Measurements from ENCODE around the gene GOT1. TPM values are rescaled to one million over a fixed set of nuclear protein-coding genes. Genes with fewer than 3 reads are reported as not detected.

The GOT1 gene
- total and polyA plus RNA-seq, 10 of the 15 experiments (the other 5 are each of a cell fraction or from before 2014, with no cell fraction given), result 32.5 to 67.5 (median 50.3) TPM

GRCh38 chr10:99467236-99467999, 37.0 kb upstream of the GOT1 start:
- 29% methylated on average over 14 of the region's 14 CpGs for WGBS (ENCODE audit: insufficient coverage, insufficient replicate concordance, low lambda C conversion rate, missing lambda C conversion rate)
- in situ Hi-C loops (cut with MboI) (no loop called here), intact Hi-C loops (cut with micrococcal nuclease; ENCODE audit: unreplicated experiment) (no loop called here)
- DNase-seq (ENCODE audit: low read depth, low spot score), result no peak
- Histone ChIP-seq H2AFZ (ENCODE audit: control insufficient read depth, low read depth, low read length) (no peak overlapping the region), H3K79me2 (ENCODE audit: control insufficient read depth, insufficient read depth, low read length) (no peaks in the 10 kb centered on the region), H3K27me3 (replicated peaks in 1 of 2; ENCODE audit: control insufficient read depth in 2 of 2, insufficient read depth in 2 of 2, low read length in 1 of 2) (no peaks in the 10 kb centered on the region), H3K9ac (ENCODE audit: control insufficient read depth, insufficient read depth, low read length) (no peak overlapping the region), H3K9me3 (replicated peaks; ENCODE audit: control insufficient read depth, insufficient read depth, low read length) (no peaks in the 10 kb centered on the region), H3K4me1 (ENCODE audit: control insufficient read depth, insufficient read depth, low read length) (no peaks in the 10 kb centered on the region), H4K20me1 (ENCODE audit: control insufficient read depth, insufficient read depth) (no peaks in the 10 kb centered on the region), H3K4me3 (no peak overlapping the region), H3K36me3 (ENCODE audit: control insufficient read depth in 2 of 2, insufficient read depth in 2 of 2, low read length in 1 of 2) (no peaks in the 10 kb centered on the region), H3K4me2 (ENCODE audit: control insufficient read depth, insufficient read depth) (no peak overlapping the region), H3K27ac (ENCODE audit: control insufficient read depth, insufficient read depth) (no peak overlapping the region)
- FAIRE-seq, result no peak
- ChIA-PET CTCF (interaction anchor here (0.5 kb wide), 1 partner anchor 1127 kb away, joined by 5 read pairs; no protein-coding TSS in a partner anchor), SMC1A (ENCODE audit: uncharacterized antibody, unreplicated experiment) (no interaction called here), POLR2A (interaction anchor here (0.6 kb wide), 1 partner anchor 125 kb away, joined by 3 read pairs; no protein-coding TSS in a partner anchor), RAD21 (ENCODE audit: unreplicated experiment) (no interaction called here)
- ATAC-seq, result no peak
- no peak for TF ChIP-seq GABPA (IDR thresholded peaks at IDR 0.05; ENCODE audit: low read depth)
- no peak for TF ChIP-seq IRF4 (IDR thresholded peaks at IDR 0.05; ENCODE audit: low read depth, low read length)
- no TSS peak for BruUV-seq (replicated peaks)

GRCh38 chr10:99466632-99467223, 36.3 kb upstream of the GOT1 start:
- no peak overlapping the region for H3K27ac ChIP-seq (ENCODE audit: control insufficient read depth, insufficient read depth)
- 45% methylated on average over 8 of the region's 8 CpGs for WGBS (ENCODE audit: insufficient coverage, insufficient replicate concordance, low lambda C conversion rate, missing lambda C conversion rate)
- no peaks in the 10 kb centered on the region for H4K20me1 ChIP-seq (ENCODE audit: control insufficient read depth, insufficient read depth)
- ChIA-PET POLR2A (interaction anchor here (0.6 kb wide), 1 partner anchor 126 kb away, joined by 3 read pairs; no protein-coding TSS in a partner anchor), CTCF (no interaction called here), SMC1A (ENCODE audit: uncharacterized antibody, unreplicated experiment) (no interaction called here), RAD21 (ENCODE audit: unreplicated experiment) (no interaction called here)
- no peak overlapping the region for H3K4me2 ChIP-seq (ENCODE audit: control insufficient read depth, insufficient read depth)
- intact Hi-C loops (cut with micrococcal nuclease; ENCODE audit: unreplicated experiment), result no loop called here
- no peaks in the 10 kb centered on the region for H3K9me3 ChIP-seq (replicated peaks; ENCODE audit: control insufficient read depth, insufficient read depth, low read length)
- no peaks in the 10 kb centered on the region for H3K36me3 ChIP-seq (ENCODE audit: control insufficient read depth in 2 of 2, insufficient read depth in 2 of 2, low read length in 1 of 2)
- H2AFZ ChIP-seq (ENCODE audit: control insufficient read depth, low read depth, low read length), result no peak overlapping the region
- no peaks in the 10 kb centered on the region for H3K27me3 ChIP-seq (replicated peaks in 1 of 2; ENCODE audit: control insufficient read depth in 2 of 2, insufficient read depth in 2 of 2, low read length in 1 of 2)
- TF ChIP-seq RBBP5 (conservative IDR thresholded peaks at IDR 0.05), result no peak
- no peak for TF ChIP-seq HDAC2 (IDR thresholded peaks at IDR 0.05)
- TF ChIP-seq YBX1 (IDR thresholded peaks at IDR 0.05), result no peak
- TF ChIP-seq POLR2AphosphoS5 (IDR thresholded peaks at IDR 0.05; ENCODE audit: low read length), result no peak
- TF ChIP-seq MYC (IDR thresholded peaks at IDR 0.05; ENCODE audit: insufficient read depth, insufficient read length, insufficient replicate concordance, low read length, severe bottlenecking), result no peak
- TF ChIP-seq SIN3A (IDR thresholded peaks at IDR 0.05; ENCODE audit: low read depth, low read length), result no peak
- no peak for TF ChIP-seq PAX8 (IDR thresholded peaks at IDR 0.05)
- no peak for TF ChIP-seq SREBF2 (IDR thresholded peaks at IDR 0.05; ENCODE audit: low read length)
- TF ChIP-seq SPI1 (IDR thresholded peaks at IDR 0.05; ENCODE audit: borderline replicate concordance, insufficient read depth, low read depth, low read length), result no peak
- TF ChIP-seq RELB (IDR thresholded peaks at IDR 0.05; ENCODE audit: low read depth), result no peak
- in situ Hi-C loops (cut with MboI), result no loop called here
- FAIRE-seq (no peak), DNase-seq (ENCODE audit: low read depth, low spot score) (no peak), ATAC-seq (no peak)
- no TSS peak for BruUV-seq (replicated peaks)
- no peaks in the 10 kb centered on the region for H3K4me1 ChIP-seq (ENCODE audit: control insufficient read depth, insufficient read depth, low read length)
- no peak overlapping the region for H3K4me3 ChIP-seq
- H3K9ac ChIP-seq (ENCODE audit: control insufficient read depth, insufficient read depth, low read length), result no peak overlapping the region
- H3K79me2 ChIP-seq (ENCODE audit: control insufficient read depth, insufficient read depth, low read length), result no peaks in the 10 kb centered on the region

Measured in GM12878 (cell line).